Measurements from ENCODE around the gene NUMA1.

- TF ChIP-seq FOXP2 (optimal IDR thresholded peaks at IDR 0.05; ENCODE audit: control extremely low read depth, extremely low read length, insufficient read depth) (no peak), POLR2AphosphoS5 (IDR thresholded peaks at IDR 0.05; ENCODE audit: borderline replicate concordance, low read depth, low read length) (no peak)
Measured at GRCh38 chr11:72102162-72102561, 21.8 kb upstream of the NUMA1 start.

Measured in SK-N-MC (cell line).